HCT116 (cell line): Measurements from ENCODE around the gene NFASC. TPM values are rescaled to one million over a fixed set of nuclear protein-coding genes. Genes with fewer than 3 reads are reported as not detected.

Experiments
- ATAC-seq: fragments of 200-7000 bp; cut with Tn5 transposase; 2 replicates; pipeline ENCODE4 v1.9.1; 2020; ENCODE audit warnings: mild to moderate bottlenecking, moderate library complexity
- BruUV-seq: library from RNA; stranded (reverse); fragments of 400-500 nt; replicated peaks from 2 replicates; lab custom pipeline; 2021; lab: Mats Ljungman, UMichigan
- CTCF ChIA-PET: fragments of 300-600 bp; sonication (Branson Sonifier 250); formaldehyde crosslinking; loops from one replicate; lab custom pipeline; 2021; ENCODE audit warnings: antibody characterized with exemption; lab: Charles Lee
- POLR2A ChIA-PET: fragments of 300-600, 350-600 bp; sonication (Branson Sonifier 250); formaldehyde crosslinking; loops from one replicate; lab custom pipeline; 2021; ENCODE audit warnings: antibody characterized with exemption; lab: Charles Lee
- RAD21 ChIA-PET, 2 experiments: fragments of 300-600 bp; sonication (Branson Sonifier 250); formaldehyde crosslinking; loops; one replicate each; lab custom pipeline; 2023; ENCODE audit warnings: low total read pairs in 2 of 2; ENCODE audit not compliant: uncharacterized antibody in 2 of 2, unreplicated experiment in 2 of 2, low non-redundant PET in 1 of 2; lab: Charles Lee
- DNase-seq: peaks from one replicate; pipeline ENCODE4 v3.0.0-alpha.2; 2010; ENCODE audit warnings: low read depth, low spot score
- H2AFZ ChIP-seq: fragments of 200-600 bp; shearing (Covaris generic), sonication (generic); 2 replicates; pipeline ENCODE4 v1.6.1; 2017; ENCODE audit warnings: low read depth, mixed run types, mixed read lengths, antibody characterized with exemption, low read length; ENCODE audit not compliant: poor library complexity, severe bottlenecking
- H3K27ac ChIP-seq: 2 replicates; pipeline ENCODE4 v1.5.1; 2012; ENCODE audit warnings: low read depth, low read length
- H3K27me3 ChIP-seq: fragments of 200-600 bp; sonication (generic); 2 replicates; pipeline ENCODE4 v1.6.1; 2016; ENCODE audit warnings: mixed run types, low read length, mixed read lengths; ENCODE audit not compliant: insufficient read depth
- H3K36me3 ChIP-seq, 2 experiments: fragments of 200-500 bp in 1 of 2; fragments of 200-600 bp in 1 of 2; sonication (Bioruptor generic) in 1 of 2; sonication (generic) in 1 of 2; 2 replicates each; pipeline versions ENCODE4 v1.5.1 to v1.6.1; 2014 to 2016; ENCODE audit warnings: low read length in 2 of 2, inconsistent platforms in 1 of 2, mixed read lengths in 1 of 2, mixed run types in 1 of 2; ENCODE audit not compliant: insufficient read depth in 2 of 2, control insufficient read depth in 1 of 2
- H3K4me1 ChIP-seq, 2 experiments: fragments of 200-600 bp in 1 of 2; sonication (generic) in 1 of 2; 2 replicates each; pipeline versions ENCODE4 v1.5.1 to v1.6.1; 2012 to 2017; ENCODE audit warnings: low read length in 2 of 2, inconsistent platforms in 1 of 2, mild to moderate bottlenecking in 1 of 2, mixed read lengths in 1 of 2, mixed run types in 1 of 2, moderate library complexity in 1 of 2; ENCODE audit not compliant: insufficient read depth in 2 of 2, control insufficient read depth in 1 of 2
- H3K4me2 ChIP-seq: fragments of 200-600 bp; sonication (generic); 2 replicates; pipeline ENCODE4 v1.6.1; 2017; ENCODE audit warnings: mixed run types, low read length, mixed read lengths
- H3K4me3 ChIP-seq, 2 experiments: fragments of 200-600 bp in 1 of 2; sonication (generic) in 1 of 2; replicated peaks in 1 of 2; 2 replicates each; pipeline ENCODE4 v1.5.1; 2011 to 2016; ENCODE audit warnings: low read length in 2 of 2, control low read depth in 1 of 2, low read depth in 1 of 2, mild to moderate bottlenecking in 1 of 2, mixed read lengths in 1 of 2, mixed run types in 1 of 2
- H3K79me2 ChIP-seq: fragments of 200-600 bp; sonication (generic); 2 replicates; pipeline ENCODE4 v1.6.1; 2017; ENCODE audit warnings: mild to moderate bottlenecking, mixed run types, low read length, moderate library complexity, mixed read lengths; ENCODE audit not compliant: insufficient read depth
- H3K9ac ChIP-seq: fragments of 200-600 bp; sonication (generic); 2 replicates; pipeline ENCODE4 v1.6.1; 2016; ENCODE audit warnings: low read length, mixed read lengths
- H3K9me2 ChIP-seq: fragments of 200-600 bp; sonication (generic), shearing (Covaris generic); 2 replicates; pipeline ENCODE4 v1.6.1; 2017; ENCODE audit warnings: mixed run types, mild to moderate bottlenecking, moderate library complexity; ENCODE audit not compliant: insufficient read depth
- H3K9me3 ChIP-seq, 2 experiments: fragments of 200-500 bp in 1 of 2; fragments of 200-600 bp in 1 of 2; sonication (Bioruptor generic) in 1 of 2; sonication (generic) in 1 of 2; 2 replicates each; pipeline ENCODE4 v1.6.1; 2014 to 2017; ENCODE audit warnings: low read length in 2 of 2, mixed read lengths in 2 of 2, inconsistent platforms in 1 of 2, low read depth in 1 of 2, mild to moderate bottlenecking in 1 of 2, mixed run types in 1 of 2, moderate library complexity in 1 of 2; ENCODE audit not compliant: control insufficient read depth in 1 of 2, insufficient read depth in 1 of 2
- H4K20me1 ChIP-seq: fragments of 200-600 bp; sonication (generic), shearing (Covaris generic); 2 replicates; pipeline ENCODE4 v1.6.1; 2017; ENCODE audit warnings: mixed run types, mild to moderate bottlenecking, moderate library complexity; ENCODE audit not compliant: insufficient read depth
- ATF3 ChIP-seq: IDR thresholded peaks from 2 replicates; pipeline ENCODE4 v1.6.1; 2012
- CBX3 ChIP-seq: IDR thresholded peaks from 2 replicates; pipeline ENCODE4 v1.6.1; 2012; ENCODE audit warnings: low read depth
- CEBPB ChIP-seq: IDR thresholded peaks from 2 replicates; pipeline ENCODE4 v1.6.1; 2012; ENCODE audit warnings: low read depth
- CTCF ChIP-seq, 3 experiments: fragments of 200-600 bp in 1 of 3; sonication (generic) in 1 of 3; IDR thresholded peaks in 2 of 3; conservative IDR thresholded peaks in 1 of 3; 2 replicates each; pipeline ENCODE4 v1.5.1; 2012 to 2017; ENCODE audit warnings: low read depth in 2 of 3, low read length in 2 of 3, antibody characterized with exemption in 1 of 3, borderline replicate concordance in 1 of 3, control low read depth in 1 of 3, mild to moderate bottlenecking in 1 of 3, mixed read lengths in 1 of 3, mixed run types in 1 of 3, moderate library complexity in 1 of 3; ENCODE audit not compliant: insufficient read depth in 1 of 3
- EGR1 ChIP-seq: IDR thresholded peaks from 2 replicates; pipeline ENCODE4 v1.6.1; 2012; ENCODE audit warnings: low read depth
- ELF1 ChIP-seq: IDR thresholded peaks from 2 replicates; pipeline ENCODE4 v1.6.1; 2012; ENCODE audit warnings: low read depth, borderline replicate concordance
- EZH2 ChIP-seq: fragments of 200-600 bp; sonication (generic); IDR thresholded peaks from 2 replicates; pipeline ENCODE4 v1.6.1; 2017; ENCODE audit warnings: antibody characterized with exemption, mixed run types
- EZH2phosphoT487 ChIP-seq: fragments of 200-600 bp; IDR thresholded peaks from 2 replicates; pipeline ENCODE4 v1.6.1; 2018; ENCODE audit warnings: antibody characterized with exemption, borderline replicate concordance
- FOSL1 ChIP-seq: IDR thresholded peaks from 2 replicates; pipeline ENCODE4 v1.6.1; 2012; ENCODE audit warnings: low read depth
- MAX ChIP-seq: IDR thresholded peaks from 2 replicates; pipeline ENCODE4 v1.6.1; 2012
- POLR2A ChIP-seq: IDR thresholded peaks from 2 replicates; pipeline ENCODE4 v1.7.0; 2011; ENCODE audit warnings: borderline replicate concordance; ENCODE audit not compliant: insufficient read depth, insufficient read length; ENCODE audit errors: extremely low read depth
- RAD21 ChIP-seq: IDR thresholded peaks from 2 replicates; pipeline ENCODE4 v1.6.1; 2012; ENCODE audit warnings: low read depth, mild to moderate bottlenecking
- SIN3A ChIP-seq: IDR thresholded peaks from 2 replicates; pipeline ENCODE4 v1.6.1; 2012; ENCODE audit warnings: low read depth
- SP1 ChIP-seq: IDR thresholded peaks from 2 replicates; pipeline ENCODE4 v1.6.1; 2012; ENCODE audit warnings: low read depth
- SRF ChIP-seq: IDR thresholded peaks from 2 replicates; pipeline ENCODE4 v1.6.1; 2012; ENCODE audit warnings: low read depth
- TCF7L2 ChIP-seq: IDR thresholded peaks from 2 replicates; pipeline ENCODE4 v1.7.0; 2011; ENCODE audit warnings: borderline replicate concordance, inconsistent platforms; ENCODE audit not compliant: insufficient read depth, insufficient read length; ENCODE audit errors: extremely low read depth
- YY1 ChIP-seq: IDR thresholded peaks from 2 replicates; pipeline ENCODE4 v1.6.1; 2011; ENCODE audit warnings: low read length, low read depth, moderate library complexity, mild to moderate bottlenecking; ENCODE audit not compliant: insufficient replicate concordance; ENCODE audit errors: extremely low read depth
- ZBTB33 ChIP-seq: IDR thresholded peaks from 2 replicates; pipeline ENCODE4 v1.6.1; 2011; ENCODE audit warnings: mild to moderate bottlenecking, low read length, moderate library complexity; ENCODE audit not compliant: insufficient replicate concordance; ENCODE audit errors: extremely low read depth
- ZFX ChIP-seq: fragments of 450-650 bp; IDR thresholded peaks from 2 replicates; pipeline ENCODE4 v1.6.1; 2017
- ZNF274 ChIP-seq: fragments of 200-500 bp; sonication (Bioruptor generic); IDR thresholded peaks from 2 replicates; pipeline ENCODE4 v1.6.1; 2014; ENCODE audit warnings: mild to moderate bottlenecking, low read depth, low read length, inconsistent platforms
- intact Hi-C: fragments of 100-400 bp; cut with micrococcal nuclease; formaldehyde crosslinking; loops from 2 replicates; pipeline ENCODE4 v1.10.0; 2022
- total RNA-seq: library from RNA; stranded (reverse); gene quantifications from one replicate; pipeline ENCODE4 v1.2.1, GENCODE V29; 2021; ENCODE audit not compliant: unreplicated experiment

NFASC gene
- total RNA-seq, 1 experiment from 2014 or later: 0.57 TPM

GRCh38 chr1:204972426-204972825, 101.8 kb downstream of the NFASC start:
- TF ChIP-seq YY1: no peak
- TF ChIP-seq ZNF274: no peak
- no peak for TF ChIP-seq ELF1
- no peak for TF ChIP-seq SIN3A
- no peak for TF ChIP-seq ATF3
- TF ChIP-seq CBX3: no peak
- no peak for TF ChIP-seq POLR2A
- no peak for TF ChIP-seq TCF7L2
- TF ChIP-seq CTCF (IDR thresholded peaks at IDR 0.05 in 2 of 3, conservative IDR thresholded peaks at IDR 0.05 in 1 of 3; ENCODE audit: borderline replicate concordance in 1 of 3, insufficient read depth in 1 of 3, low read depth in 2 of 3, low read length in 2 of 3): no peak
- TF ChIP-seq ZBTB33: no peak
- no peak for TF ChIP-seq SRF
- TF ChIP-seq EZH2: no peak
- TF ChIP-seq EZH2phosphoT487: no peak
- TF ChIP-seq FOSL1: no peak
- TF ChIP-seq RAD21: no peak
- no peak for TF ChIP-seq ZFX
- no peak for TF ChIP-seq SP1
- no peak for TF ChIP-seq MAX
- no peak for TF ChIP-seq CEBPB
- no peak for TF ChIP-seq EGR1
- peaks cover 19% of the 10 kb centered on the region; the same call in 1 of the 2 replicates for H3K27me3 ChIP-seq
- CTCF ChIA-PET: interaction anchor here (0.9 to 3.1 kb wide), 4 partner anchors 16 to 165 kb away, joined by 3 to 21 read pairs (median 4); no protein-coding TSS in a partner anchor
- H2AFZ ChIP-seq: no peak overlapping the region
- no peak for ATAC-seq
- no peaks in the 10 kb centered on the region for H3K79me2 ChIP-seq
- H3K9me3 ChIP-seq: no peaks in the 10 kb centered on the region
- H3K36me3 ChIP-seq: no peaks in the 10 kb centered on the region
- H4K20me1 ChIP-seq: no peaks in the 10 kb centered on the region
- no peaks in the 10 kb centered on the region for H3K9me2 ChIP-seq
- intact Hi-C loops: no loop called here
- POLR2A ChIA-PET: no interaction called here
- no peak overlapping the region for H3K4me3 ChIP-seq
- peaks cover 3 to 11% of the 10 kb centered on the region in 2 experiments; a peak in 3 of 4 replicates for H3K4me1 ChIP-seq
- DNase-seq: no peak
- no peak overlapping the region for H3K27ac ChIP-seq
- peak overlapping the region; percentile 37; the same call in 1 of the 2 replicates for H3K4me2 ChIP-seq
- BruUV-seq: no TSS peak
- RAD21 ChIA-PET: no interaction called here
- H3K9ac ChIP-seq: no peak overlapping the region
